HCEC 1CT (cell line): Measurements from ENCODE around the gene FILIP1.

ENCODE experiments used
- DNase-seq: peaks from one replicate; pipeline ENCODE4 v3.0.0-alpha.2; 2017

The FILIP1 gene

DNA sequence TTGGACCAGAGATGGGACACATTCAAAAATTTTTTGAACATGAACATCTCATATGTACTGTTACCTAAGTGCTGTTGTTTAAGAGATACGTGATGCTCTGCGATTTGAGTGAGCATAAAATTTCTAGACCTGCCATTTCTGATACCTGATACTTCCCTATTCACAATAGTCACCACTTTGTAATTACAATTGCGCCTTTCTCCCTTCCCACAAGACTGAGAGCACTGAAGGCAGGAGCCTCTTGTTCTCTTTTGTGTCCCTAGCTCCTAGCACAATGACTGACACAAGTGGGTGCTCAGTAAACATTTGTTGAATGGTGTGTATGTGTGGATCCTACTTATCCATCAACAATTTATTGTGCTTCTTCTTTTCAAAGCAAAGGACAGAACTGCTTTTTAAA lies 116.2 kb downstream of the FILIP1 start:
- no peak for DNase-seq

DNA sequence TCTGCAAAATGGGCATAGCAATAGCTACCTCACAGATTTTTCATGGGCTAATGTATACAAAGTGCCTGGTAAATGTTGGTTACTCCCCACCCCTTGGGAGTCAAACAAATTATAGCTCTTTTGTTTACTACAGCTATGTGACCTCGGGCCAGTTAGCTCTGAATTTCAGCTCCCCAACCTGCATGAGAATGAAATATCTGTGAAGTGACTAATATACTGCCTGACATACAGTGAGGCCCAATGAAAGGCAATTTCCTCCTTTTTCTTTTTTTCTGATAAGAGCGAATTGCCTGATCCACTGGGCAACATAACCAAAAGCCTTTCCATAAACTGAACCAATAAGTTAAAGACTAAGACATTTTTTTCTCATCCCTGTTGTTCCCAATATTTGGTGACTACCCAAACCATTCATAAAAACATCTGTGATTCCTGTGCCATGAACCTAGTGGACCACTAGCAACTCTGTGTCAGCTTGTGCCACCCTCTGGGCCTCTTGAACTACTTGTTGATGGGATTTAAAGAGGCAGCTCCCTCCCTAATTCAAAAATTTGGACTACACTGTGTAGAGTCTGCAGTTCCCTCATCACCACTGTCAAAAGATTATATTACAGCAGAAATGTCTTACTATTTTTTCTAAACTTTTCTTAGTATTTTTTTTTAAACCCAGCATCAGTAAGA lies 117.1 kb downstream of the FILIP1 start:
- peak; percentile 2 for DNase-seq

DNA sequence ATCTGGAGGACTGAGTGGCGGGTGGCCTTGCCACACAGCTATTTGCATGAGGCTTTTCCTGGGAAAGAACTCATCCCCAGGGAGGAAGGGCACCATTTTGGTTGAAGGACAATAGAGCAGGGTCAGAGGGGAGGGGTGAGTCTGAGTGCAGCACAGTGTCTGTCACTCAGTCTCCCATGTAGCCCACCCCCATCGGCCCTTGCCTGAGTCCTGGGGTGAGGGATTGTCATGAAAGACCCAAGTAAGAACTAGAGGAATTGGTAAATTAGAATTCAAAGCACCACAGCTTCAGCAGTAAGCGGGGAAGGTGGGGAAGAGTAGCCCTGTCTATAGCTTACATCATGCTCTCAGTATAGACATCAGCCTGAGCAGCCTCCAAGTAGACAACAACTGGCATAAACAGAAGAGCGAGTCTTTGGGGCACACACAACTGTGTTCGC lies 118.6 kb downstream of the FILIP1 start:
- no peak for DNase-seq

DNA sequence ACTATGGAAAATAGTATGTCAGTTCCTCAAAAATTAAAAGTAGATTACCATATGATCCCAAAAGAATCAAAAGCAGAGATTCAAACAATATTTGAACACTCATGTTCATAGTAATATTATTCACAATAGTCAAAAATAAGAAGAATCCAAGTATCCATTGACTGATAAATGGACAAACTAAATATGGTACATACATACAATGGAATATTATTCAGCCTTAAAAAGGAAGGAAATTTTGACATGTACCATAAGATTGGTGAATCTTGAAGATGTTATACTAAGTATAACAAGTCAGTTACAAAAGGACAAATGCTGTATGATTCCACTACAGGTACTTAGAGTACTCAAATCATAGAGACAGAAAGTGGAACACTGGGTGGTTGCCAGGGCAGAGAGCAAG lies 120.7 kb downstream of the FILIP1 start:
- DNase-seq: no peak

DNA sequence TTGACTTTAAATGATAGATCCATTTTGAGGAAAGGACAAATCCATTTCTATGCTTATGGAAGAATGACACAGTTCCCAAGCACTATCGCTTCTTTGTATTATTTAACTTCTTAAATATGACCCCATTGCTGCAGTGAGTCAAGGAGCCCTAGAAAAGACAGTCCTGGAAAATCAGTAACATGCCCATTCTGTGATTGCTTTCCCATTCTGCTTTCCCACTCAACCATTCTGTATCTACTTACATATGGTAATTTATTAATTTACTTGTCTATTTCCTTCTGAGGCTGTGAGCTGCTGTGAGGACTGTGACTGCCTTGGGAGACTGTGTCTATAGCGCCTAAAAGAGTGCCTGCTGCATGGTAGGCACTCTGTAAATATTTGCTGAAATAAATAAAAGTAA lies 123.6 kb downstream of the FILIP1 start:
- DNase-seq: no peak

DNA sequence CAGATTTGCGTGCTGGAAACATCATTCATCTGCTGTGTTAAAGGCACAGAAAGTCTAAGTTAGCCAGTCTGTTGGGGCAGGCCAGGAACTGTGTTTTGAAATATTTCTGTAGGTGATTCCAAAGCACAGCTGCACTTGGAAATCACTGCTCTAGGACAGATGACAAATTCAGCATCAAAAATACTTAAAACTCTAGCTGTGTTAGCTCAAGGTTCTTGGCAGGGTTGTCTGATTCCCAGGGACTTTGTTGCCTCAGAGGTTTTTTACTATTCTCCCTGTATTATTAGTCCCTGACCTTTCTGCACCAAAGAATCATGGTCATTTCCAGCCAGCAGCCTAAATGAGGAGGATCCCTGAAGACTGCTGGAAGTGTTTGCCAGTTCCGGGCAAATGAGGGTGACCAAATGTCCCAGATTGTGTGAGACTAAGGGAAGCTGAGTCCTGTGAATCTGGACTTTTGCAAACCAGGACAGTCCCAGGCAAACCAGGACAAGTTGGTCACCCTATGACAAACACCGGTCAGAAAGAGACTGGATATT lies 124.7 kb downstream of the FILIP1 start:
- no peak for DNase-seq

DNA sequence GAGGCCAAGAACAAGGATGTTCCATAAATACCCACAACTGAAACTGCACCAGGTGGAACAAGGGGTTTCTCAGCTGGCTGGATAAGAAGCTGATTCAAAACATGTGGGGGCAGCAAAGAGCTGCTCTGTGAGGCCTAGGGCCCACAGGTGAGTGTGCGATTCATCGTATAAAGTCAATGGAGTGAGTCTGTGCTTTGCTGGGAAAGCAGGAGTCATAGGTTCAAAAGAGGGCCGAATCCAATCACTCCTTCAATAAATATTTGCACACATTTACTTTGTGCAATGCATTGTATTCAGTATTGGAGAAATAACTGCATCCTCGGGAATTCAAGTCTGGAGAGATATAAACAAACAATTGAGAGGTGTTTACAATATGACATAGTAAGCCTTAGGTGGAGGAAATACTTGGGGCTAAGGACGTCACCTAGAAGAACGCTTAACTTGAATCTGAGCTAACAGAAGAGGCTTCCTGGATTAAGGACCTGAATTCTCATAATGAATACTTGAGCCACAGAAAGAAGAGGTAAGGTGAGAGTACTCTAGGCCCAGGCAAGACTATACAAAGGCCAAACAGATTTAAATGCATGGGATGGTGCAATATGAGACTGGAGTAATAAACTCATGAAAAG lies 125.3 kb downstream of the FILIP1 start:
- DNase-seq: no peak

DNA sequence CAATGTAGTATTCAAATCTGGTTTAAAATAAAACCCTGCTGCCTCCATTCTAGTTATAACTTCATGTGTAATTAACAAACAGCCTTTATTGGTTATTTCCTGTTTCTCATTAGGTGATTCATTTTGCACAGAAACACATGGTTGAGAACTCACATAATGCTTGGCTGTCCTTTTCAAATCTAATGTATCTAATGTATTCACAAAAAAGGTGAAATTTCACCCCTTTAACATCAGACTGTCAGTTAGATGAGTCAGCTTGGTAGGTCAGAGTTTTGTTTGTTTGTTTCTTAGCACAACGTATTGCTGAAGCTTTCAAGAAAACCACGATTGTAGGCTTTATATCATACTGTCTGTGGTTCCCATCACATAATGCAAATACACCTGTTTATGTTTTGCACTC lies 130.3 kb downstream of the FILIP1 start:
- DNase-seq: no peak

DNA sequence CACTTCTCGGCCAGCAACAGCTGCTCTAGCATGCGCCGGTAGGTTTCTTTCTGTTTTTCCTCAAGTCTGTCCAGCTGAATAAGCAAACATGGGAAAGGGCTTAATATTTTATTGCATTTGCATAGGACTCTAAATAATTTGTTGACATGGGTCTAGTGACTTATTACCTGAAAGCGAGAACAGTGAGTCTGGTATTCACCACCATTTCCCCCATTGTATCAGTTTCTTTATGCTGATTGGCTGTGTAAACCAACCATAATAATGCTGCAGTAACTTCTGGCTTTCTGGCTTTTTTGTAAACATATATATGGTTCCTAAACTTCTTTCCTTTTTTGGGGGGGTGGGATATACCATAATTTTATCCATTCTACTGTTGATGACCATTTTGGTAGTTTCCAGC lies 140.0 kb downstream of the FILIP1 start:
- DNase-seq: no peak

DNA sequence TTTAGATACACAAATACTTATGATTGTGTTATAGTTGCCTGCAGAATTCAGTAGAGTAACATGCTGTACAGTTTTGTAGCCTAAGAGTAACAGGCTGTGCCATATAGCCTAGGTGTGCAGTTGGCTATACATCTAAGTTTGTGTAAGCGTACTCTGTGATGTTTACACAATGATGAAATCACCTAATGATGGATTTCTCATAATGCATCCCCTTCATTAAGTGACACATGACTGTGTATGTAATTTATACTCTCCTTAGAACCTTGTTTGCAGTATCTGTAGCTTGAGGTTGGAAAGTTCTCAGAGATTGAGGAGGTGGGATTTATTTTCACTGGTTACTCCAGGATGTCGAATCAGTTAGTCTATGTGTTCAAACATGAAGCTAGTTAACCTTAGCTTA lies 142.0 kb downstream of the FILIP1 start:
- no peak for DNase-seq

DNA sequence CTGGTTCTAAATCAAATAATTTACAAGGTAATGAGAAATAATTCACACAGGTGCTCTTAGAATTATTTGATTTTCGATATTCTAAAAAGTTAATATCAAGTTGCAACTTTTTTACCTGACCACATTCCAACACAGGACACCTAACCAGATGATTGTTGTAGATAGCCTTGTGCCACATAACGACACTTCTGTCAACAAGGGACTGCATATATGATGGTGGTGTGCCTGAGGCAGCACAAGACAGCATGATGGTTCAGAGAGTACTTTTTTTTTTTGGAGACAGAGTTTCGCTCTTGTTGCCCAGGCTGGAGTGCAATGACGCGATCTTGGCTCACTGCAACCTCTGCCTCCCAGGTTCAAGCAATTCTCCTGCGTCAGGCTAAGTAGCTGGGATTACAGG lies 142.8 kb downstream of the FILIP1 start:
- DNase-seq: no peak

DNA sequence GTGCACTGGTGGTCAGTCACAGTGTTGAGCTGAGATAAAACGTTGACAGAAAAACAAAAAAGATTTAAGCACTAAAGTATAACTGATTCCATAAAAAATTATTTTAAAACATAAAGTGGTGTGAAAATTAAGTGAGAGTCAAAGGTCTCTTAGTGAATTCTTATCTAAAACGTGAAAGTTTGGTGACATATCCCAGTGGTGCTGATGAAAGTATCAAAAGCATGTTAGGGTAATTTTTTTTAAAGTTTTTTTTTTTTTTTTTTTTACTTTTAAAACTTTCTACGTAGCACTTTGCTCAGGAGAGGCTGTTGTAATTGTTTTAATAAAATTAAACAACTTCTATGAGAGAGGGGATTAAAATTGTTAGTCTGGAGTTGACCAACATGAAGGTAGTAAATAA lies 143.4 kb downstream of the FILIP1 start:
- no peak for DNase-seq

DNA sequence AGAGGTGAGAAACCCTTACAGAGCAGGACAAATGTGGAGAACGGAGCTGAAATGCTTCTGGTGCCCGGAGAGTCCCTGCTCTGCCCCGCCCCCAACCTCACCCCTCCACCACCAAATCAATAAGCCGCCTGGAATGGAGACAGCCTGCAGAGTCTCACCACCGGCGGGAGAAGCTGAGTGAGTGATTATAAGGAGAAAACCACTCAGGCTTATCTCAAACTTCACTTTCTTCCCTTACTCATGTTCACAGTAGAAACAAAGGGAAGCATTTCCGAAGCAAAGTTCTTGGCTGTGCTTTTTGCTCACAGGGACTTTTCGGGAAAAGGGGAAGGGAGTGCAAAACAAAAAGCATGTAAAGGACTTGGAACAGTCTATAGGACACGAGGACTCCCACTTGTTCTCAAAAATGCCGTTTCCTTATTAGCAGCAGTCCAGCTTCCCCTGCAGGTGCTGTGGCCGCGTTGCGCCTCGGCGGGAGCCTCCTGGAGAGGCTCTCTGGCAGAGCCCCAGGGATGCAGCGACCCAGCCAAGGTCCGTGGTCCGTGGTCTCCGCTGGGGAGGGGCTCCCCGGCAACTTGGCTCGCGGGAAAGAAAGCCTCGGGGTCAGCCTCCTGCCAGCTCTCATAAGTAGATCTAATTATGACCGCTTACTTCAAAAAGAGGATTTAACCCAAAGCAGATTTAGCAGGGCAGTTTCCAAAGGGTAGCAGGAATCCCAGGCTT lies 144.2 kb downstream of the FILIP1 start:
- no peak for DNase-seq

DNA sequence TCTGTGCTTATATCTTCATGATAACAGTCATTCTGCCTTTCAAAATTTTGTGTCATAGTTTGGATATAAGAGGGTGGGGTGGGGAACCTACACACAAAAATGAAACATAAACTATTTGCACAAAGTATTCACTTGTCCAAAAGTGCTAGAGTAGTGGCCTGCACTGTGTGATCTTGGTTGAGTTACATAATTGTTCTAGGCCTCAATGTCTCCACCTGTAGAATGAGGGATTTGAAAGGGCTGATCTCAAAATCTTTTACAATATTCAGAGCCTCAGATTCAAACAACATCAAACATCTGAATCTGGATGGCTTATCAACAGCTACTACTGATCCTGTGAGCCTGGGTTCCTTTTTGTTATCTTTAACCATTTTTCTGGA lies 144.7 kb downstream of the FILIP1 start:
- DNase-seq: no peak

DNA sequence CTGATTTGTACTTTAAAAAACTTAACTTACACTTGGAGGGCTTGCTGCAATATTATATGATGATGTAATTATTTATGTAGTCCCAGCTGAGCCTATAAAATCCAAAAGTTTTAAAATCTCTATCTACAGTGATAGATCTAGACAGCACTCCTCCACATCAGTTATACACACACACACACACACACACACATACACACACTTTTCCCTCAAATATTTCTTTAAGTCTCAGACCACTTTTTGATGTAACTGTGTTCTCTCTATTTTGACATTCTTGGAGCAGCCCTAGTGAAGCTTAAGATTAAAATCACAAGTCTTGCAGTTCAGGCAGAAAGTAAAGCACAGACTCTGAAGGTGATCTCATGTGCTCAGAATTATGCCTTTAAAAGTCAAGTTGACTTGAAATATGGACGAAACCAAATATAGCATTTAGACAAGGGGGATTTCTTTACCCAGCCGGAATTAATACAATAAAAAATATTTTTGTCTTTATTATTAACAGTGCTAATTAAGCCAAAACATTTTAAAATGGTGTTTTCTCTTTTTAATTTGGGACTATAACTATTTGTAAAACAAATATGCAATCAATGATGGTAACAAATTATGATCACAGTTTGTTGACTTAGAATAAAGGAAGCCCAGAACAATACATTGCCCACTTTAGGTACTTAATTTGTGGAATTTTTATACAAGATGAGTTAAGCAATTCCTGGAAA lies 145.5 kb downstream of the FILIP1 start:
- no peak for DNase-seq

DNA sequence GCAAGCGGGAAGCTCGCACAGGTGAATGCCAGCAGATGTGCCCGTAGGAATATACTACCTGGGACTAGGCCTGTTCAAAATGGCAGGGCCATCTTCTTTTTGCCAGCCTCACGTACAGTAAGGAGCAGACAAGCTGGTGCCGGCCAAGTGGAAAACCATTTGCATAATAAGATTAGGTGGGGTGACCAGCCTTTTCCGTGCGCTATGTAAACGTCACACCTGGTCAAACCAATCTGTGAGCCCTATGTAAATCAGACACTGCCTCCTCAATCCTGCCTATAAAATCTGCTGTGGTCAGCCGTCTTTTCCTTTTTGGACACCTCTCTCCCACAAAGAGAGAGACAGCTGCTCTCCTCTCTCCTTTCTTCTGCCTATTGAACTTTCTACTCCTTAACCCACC lies 148.2 kb downstream of the FILIP1 start:
- no peak for DNase-seq

DNA sequence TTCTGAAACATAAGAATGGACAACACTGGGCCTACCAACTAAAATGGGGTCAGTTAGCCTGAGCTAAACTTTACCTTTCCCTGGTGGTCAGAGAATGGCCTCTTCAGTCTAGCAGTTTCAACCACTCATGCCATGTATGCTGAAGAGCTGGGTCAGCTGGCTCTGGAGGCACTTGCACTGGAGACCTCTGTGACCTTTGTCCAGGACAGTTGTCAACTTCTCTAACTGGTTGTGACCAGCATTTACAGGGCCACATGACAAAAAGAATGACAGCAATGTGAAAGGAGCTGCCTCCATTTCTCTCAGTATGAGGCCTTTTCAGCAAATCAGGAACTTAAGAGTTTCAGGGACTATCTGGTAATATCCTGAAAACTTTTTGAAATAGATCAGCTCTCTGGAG lies 149.1 kb downstream of the FILIP1 start:
- DNase-seq: no peak

DNA sequence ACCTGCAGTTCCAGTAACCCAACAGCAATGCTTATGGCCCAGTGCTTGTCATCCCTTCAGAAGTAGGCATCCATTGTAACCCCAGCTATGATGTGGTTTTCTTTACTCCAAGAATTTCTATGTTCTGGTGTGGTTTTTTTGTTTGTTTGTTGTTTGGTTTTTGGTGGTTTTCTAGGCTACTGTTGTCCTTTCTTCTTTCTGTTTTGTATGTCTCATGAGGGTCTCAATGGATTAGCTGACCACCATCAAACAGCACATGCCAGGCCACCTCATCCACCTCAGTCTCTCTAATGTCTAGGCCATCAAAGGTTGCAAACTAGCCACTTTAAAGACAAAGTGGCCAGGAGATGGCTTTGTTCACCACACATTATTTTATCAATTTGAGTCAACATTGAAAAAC lies 149.6 kb downstream of the FILIP1 start:
- DNase-seq: no peak

DNA sequence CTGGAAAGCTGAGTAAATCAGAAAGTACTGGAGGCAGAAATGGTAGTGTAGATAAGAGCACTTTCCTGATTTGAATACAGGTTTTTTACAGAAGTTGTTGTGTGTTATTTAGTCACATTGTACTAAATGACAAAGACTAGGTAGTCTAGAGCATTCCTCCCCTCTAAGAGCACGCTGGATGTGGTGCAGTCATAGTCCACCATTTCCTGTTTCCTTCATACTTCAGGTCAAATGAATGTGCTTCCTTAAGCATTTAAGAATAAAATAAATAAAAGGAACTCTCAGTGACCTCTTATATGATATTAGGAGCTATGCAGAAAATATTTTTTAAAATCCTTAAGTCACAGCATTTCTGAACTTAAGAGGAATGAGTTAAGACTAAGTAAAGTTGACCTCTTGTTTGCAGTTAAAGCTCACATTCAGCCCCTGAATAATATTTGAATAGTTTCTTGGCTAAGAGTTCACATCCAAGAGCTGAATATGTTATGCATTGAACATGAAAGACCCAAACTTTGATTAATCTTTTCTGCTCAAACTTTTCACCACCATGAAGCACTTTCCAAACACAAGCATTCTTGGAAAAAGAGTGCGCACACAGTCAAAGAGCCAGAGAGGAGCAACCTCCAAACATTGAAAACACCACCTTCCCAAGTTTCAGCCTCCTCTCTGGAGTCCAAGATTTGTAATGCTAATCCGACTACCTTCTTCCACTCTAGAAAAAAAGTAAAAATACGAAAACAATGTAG lies 155.6 kb downstream of the FILIP1 start:
- DNase-seq: peak; percentile 9

DNA sequence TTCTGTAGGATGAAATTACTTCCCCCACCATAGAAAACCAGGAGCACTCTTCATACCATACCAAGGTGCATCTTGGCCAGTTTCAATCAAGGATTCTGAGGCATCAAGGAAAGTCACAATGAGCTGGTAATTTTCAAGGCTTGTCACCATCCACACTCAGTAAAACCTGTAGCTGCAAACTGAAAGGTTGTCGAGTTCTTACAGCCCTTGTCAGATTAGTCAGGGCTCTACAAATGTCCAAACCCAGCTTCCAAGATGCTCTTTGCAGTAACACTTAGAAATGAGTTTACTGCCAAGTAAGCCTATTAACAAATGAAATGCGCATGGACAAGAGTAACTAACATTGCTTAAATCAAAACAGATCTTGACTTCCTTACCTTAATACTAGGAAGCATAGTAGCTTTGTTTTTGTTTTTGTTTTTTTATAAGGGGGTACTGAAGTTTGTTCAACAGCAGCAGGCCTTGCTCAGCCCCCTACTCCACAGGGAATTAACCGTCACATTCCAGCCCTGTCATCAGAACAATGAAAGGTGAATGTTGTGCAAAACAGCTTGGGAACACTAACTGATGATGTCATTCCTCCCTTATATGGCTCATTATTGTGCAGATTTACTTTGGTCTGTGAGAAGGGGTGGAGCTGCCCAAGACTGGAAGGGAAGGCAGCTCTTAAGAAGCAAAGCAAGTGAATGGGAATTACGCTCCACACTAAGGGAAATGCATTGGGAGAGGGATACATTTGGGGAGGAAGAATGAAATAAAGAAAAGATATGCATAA lies 159.1 kb downstream of the FILIP1 start:
- peak; percentile 15 for DNase-seq

DNA sequence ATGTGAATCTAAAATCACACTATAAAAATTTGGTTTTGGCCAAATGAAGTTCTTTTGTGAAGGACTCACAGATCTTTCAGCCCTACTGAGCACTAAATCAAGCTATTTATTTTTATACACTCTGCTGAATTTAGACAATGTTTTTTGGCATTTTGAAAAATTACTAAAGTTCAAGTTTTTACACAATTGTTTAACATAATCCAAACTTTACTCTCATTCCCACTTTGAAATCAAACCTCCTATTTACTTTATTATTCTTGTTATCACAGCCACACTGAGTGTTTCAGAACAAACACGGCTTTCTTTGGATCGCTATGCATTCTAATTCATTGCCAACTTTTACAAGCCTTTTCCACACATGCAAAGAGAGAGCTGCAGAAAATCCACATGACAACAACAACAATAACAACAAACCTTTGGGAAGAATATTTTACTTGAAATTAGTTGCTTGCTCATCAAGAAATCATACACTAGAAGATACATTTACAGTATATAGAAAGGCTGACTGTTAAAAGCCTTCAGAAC lies 159.9 kb downstream of the FILIP1 start:
- DNase-seq: no peak

DNA sequence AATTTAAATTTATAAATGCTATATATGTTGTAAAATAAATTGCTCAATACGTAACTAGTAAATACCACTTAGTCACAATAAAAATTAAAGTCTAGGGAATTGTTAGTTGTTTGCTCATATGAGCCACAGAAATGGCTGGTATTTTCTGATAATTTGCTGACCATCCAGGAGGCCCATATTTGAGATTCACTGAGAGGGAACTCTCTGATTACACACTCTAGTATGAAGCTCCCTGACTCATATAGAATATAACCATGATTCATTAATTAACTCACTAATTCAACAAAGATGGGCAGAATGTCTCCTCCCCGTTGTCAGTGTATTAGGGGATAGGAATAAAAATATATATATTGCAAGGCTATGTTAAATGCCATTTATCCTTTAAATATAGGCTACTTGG lies 162.4 kb downstream of the FILIP1 start:
- DNase-seq: no peak
